Gastrocnemius medialis (tissue), 4 donors: ENCODE results near the gene HMHB1. TPM values are rescaled to one million over a fixed set of nuclear protein-coding genes. Genes with fewer than 3 reads are reported as not detected.

Experiments used
- ATAC-seq, 2 donors: fragments of 150-250 bp; one replicate each; pipeline ENCODE4 v1.9.1; 2016
- DNase-seq, 2 donors: peaks; one replicate each; pipeline ENCODE4 v3.0.0-alpha.2; 2019
- H3K27ac ChIP-seq, 4 donors: fragments of 200-600 bp; sonication (generic); 1 replicate in 1 of 4; 2 replicates in 3 of 4; pipeline ENCODE4 v1.5.1; 2016 to 2018; ENCODE audit warnings: mild to moderate bottlenecking in 2 of 4, moderate library complexity in 1 of 4
- H3K27me3 ChIP-seq, 3 donors: fragments of 200-600 bp; sonication (generic) in 2 of 3; 1 replicate in 1 of 3; 2 replicates in 2 of 3; pipeline versions ENCODE4 v1.5.1 to v1.6.0; 2016 to 2019; ENCODE audit warnings: mild to moderate bottlenecking in 1 of 3, moderate library complexity in 1 of 3
- H3K36me3 ChIP-seq, 2 donors: fragments of 200-600 bp; sonication (generic) in 1 of 2; one replicate each; pipeline ENCODE4 v1.5.1; 2017 to 2018
- H3K4me1 ChIP-seq, 2 donors: fragments of 200-600 bp; sonication (generic) in 1 of 2; one replicate each; pipeline ENCODE4 v1.5.1; 2016 to 2017; ENCODE audit warnings: mild to moderate bottlenecking in 2 of 2
- H3K4me3 ChIP-seq, 4 donors: fragments of 200-600 bp; sonication (generic) in 3 of 4; 1 replicate in 1 of 4; 2 replicates in 3 of 4; pipeline ENCODE4 v1.5.1; 2016 to 2019; ENCODE audit warnings: mild to moderate bottlenecking in 2 of 4
- H3K9me3 ChIP-seq, 3 donors: fragments of 200-600 bp; sonication (generic) in 2 of 3; 1 replicate in 1 of 3; 2 replicates in 2 of 3; pipeline ENCODE4 v1.5.1; 2016 to 2019
- CTCF ChIP-seq, 5 experiments: fragments of 450-650 bp in 3 of 5; fragments of 200-600 bp in 2 of 5; sonication (generic) in 2 of 5; IDR thresholded peaks in 4 of 5; conservative IDR thresholded peaks in 1 of 5; 1 replicate in 4 of 5; 2 replicates in 1 of 5; pipeline ENCODE4 v1.5.1; 2016 to 2019; ENCODE audit warnings: antibody characterized with exemption in 5 of 5, mild to moderate bottlenecking in 3 of 5, moderate library complexity in 3 of 5
- POLR2A ChIP-seq, 2 donors: fragments of 450-650 bp; IDR thresholded peaks; one replicate each; pipeline ENCODE4 v1.6.1; 2017; ENCODE audit warnings: antibody characterized with exemption in 2 of 2, mild to moderate bottlenecking in 2 of 2, moderate library complexity in 2 of 2
- in situ Hi-C, 4 donors: fragments of 200-750 bp; cut with MboI; loops; one replicate each; pipeline versions ENCODE4 v1.15.0 to v1.8.0; 2017; ENCODE audit warnings: low sequenced_read_pairs in 4 of 4
- intact Hi-C: fragments of 100-400 bp; cut with DNase I; formaldehyde crosslinking; loops from one replicate; pipeline ENCODE4 v1.15.1; 2023; ENCODE audit warnings: low total_unique reads
- total RNA-seq, 4 donors: library from RNA; depleted of rRNA; stranded (reverse); fragments of >200 nt; gene quantifications; one replicate each; pipeline versions ENCODE4 v1.1.0 to v1.2.3, GENCODE V29; 2016

Gene HMHB1
- total RNA-seq, 4 donors from 2014 or later, result not detected

DNA sequence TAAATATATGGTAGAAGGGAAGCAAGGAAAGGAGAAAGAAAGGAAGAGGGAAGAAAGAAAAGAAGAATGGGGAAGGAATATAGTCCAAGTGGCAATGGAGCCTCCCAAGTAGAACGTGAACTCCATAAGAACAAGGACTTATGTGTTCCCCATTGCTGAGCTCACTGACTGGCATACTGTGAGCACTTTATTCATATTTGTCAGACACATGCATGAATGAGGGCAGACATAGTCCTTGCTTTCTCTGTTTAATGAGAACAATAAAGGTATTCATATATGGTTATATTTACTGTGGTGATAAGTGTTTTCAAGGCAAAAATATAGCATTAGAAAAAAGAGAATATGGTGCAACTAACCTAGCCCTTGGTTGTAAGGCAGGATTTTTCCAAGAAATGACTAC is 23.6 kb upstream of the HMHB1 start:
- in situ Hi-C loops (no loop called here), intact Hi-C loops (no loop called here)
- ATAC-seq (no peak), DNase-seq (no peak)
- Histone ChIP-seq H3K27me3 (no peaks in the 10 kb centered on the region), H3K36me3 (no peaks in the 10 kb centered on the region), H3K27ac (no peak overlapping the region), H3K4me3 (no peak overlapping the region), H3K4me1 (no peaks in the 10 kb centered on the region), H3K9me3 (no peaks in the 10 kb centered on the region)
- TF ChIP-seq POLR2A (IDR thresholded peaks at IDR 0.05) (no peak), CTCF (IDR thresholded peaks at IDR 0.05 in 4 of 5, conservative IDR thresholded peaks at IDR 0.05 in 1 of 5) (no peak)

DNA sequence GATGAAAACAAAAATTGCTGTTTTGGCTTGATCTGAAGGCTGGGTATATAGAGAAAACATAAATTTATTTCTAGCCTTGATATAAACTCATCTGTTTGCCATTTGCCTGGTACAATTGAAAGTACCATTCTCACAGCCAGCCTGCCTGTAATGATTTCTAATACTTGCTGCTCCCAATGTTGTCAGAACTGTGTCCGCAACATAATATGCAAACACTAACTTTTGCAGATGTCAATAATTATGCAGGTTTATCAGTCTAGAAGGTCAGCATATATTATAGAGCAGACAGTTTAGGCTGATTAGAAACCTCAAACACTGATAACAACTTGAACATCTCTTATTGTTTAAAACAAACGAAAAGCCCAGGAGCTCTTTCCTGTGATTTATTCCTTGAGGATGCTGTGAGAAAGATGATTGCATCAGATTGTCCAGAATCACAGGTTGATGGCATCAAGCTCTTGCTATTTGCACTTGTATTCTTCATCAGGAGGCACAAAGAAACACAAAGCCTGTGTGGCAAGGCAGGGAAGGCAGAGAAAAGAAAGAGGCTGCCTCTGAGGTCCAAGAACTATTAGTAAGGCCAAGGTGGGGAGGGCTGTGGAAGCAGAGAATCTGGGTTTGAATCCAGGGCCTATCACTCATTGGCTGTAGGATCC is 21.4 kb upstream of the HMHB1 start:
- DNase-seq, result no peak
- Histone ChIP-seq H3K27me3 (no peaks in the 10 kb centered on the region), H3K36me3 (no peaks in the 10 kb centered on the region), H3K27ac (no peak overlapping the region), H3K9me3 (no peaks in the 10 kb centered on the region), H3K4me3 (no peak overlapping the region), H3K4me1 (no peaks in the 10 kb centered on the region)
- in situ Hi-C loops, result no loop called here
- no peak for TF ChIP-seq POLR2A (IDR thresholded peaks at IDR 0.05)
- no peak for TF ChIP-seq CTCF (IDR thresholded peaks at IDR 0.05 in 4 of 5, conservative IDR thresholded peaks at IDR 0.05 in 1 of 5)
- ATAC-seq, result no peak
- intact Hi-C loops, result no loop called here

DNA sequence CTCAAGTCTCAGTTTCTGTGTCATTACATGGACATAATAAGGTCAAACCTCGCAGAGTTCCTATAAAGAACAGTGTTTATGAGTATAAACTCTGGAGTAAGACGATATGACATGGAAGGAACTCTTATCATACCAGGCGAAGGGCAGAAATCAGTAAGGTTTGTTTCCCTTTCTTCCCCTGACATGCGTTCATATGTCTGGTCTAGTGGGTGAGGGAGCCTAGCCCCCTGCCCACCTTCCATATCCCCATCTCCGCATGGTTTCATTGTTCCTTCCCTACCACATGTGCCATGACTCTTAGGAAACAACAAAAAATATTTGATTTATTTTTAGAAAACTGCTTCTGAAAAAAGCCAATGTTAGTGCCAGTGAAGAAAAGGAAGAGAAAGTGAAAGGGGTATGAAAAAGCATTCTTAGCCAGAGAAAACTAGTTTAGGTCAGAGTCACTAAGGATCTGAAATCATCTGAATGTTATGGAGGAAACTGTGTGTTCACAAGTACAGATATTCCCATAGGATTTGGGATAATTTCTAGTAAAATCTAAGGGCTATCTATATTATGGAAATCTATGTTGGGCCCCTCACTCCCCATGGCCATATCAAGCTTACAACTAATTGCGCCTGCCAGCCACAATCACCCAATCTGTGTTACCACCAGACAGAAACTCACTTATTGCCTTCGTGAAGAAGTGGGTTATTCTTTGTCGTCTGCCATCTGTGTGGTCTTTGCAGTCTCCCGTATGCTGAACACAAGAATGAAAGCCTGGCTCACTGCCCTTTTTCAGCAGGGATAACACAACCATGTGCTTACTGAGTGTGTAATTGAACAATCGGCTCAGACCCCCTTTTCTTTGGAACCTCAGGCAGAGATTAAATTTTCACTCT is 19.9 kb upstream of the HMHB1 start:
- Histone ChIP-seq H3K9me3 (no peaks in the 10 kb centered on the region), H3K4me3 (no peak overlapping the region), H3K36me3 (no peaks in the 10 kb centered on the region), H3K27me3 (no peaks in the 10 kb centered on the region), H3K27ac (no peak overlapping the region), H3K4me1 (no peaks in the 10 kb centered on the region)
- intact Hi-C loops (no loop called here), in situ Hi-C loops (no loop called here)
- TF ChIP-seq POLR2A (IDR thresholded peaks at IDR 0.05) (no peak), CTCF (IDR thresholded peaks at IDR 0.05 in 4 of 5, conservative IDR thresholded peaks at IDR 0.05 in 1 of 5) (no peak)
- ATAC-seq, result no peak
- no peak for DNase-seq

- DNase-seq, result no peak
- no peak overlapping the region for H3K4me3 ChIP-seq
- no peaks in the 10 kb centered on the region for H3K9me3 ChIP-seq
- H3K27ac ChIP-seq, result no peak overlapping the region
- no peaks in the 10 kb centered on the region for H3K27me3 ChIP-seq
- H3K36me3 ChIP-seq, result no peaks in the 10 kb centered on the region
- no peak for ATAC-seq
- in situ Hi-C loops, result no loop called here
- no peaks in the 10 kb centered on the region for H3K4me1 ChIP-seq
- intact Hi-C loops, result no loop called here
- TF ChIP-seq CTCF (IDR thresholded peaks at IDR 0.05 in 4 of 5, conservative IDR thresholded peaks at IDR 0.05 in 1 of 5) (no peak), POLR2A (IDR thresholded peaks at IDR 0.05) (no peak)
These were observed 18.7 kb upstream of the HMHB1 start for GRCh38 chr5:143793249-143793648.
